NCI-H2107 treated with DMSO at 0.1 percent for 48 hours (cell line): ENCODE results near the gene ERVK3-1.
"Not testable (repeated sequence)": the region's sequence is repeated elsewhere in the genome, so short reads cannot be mapped to it uniquely, and the experiment has no call there.

Source experiments
- DNase-seq: peaks from one replicate; lab custom pipeline; 2025; ENCODE audit not compliant: unreplicated experiment; lab: John Stamatoyannopoulos, UW

The ERVK3-1 gene

DNA sequence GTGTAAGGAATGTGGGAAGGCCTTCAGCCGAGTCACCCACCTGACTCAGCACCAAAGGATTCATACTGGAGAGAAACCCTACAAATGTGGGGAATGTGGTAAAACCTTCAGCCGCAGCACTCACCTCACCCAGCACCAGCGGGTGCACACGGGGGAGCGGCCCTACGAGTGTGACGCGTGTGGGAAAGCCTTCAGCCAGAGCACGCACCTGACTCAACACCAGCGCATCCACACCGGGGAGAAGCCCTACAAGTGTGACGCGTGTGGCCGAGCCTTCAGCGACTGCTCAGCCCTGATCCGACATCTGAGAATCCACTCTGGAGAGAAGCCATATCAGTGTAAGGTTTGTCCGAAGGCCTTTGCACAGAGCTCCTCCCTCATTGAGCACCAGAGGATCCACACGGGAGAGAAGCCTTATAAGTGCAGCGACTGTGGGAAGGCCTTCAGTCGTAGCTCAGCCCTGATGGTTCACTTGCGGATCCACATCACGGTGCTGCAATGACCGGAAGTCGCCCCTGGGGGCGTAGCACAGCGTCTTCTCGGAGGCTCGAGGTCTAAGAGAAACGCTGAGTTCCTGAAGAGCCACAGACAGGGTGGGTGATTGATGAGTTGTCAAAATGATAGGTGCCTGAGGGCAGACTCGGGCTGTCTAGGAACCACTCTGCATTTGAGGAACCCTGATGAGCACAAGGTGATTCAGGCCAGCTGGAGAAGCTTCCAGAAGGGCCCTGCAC is 33.8 kb downstream of the ERVK3-1 start:
- no peak for DNase-seq

DNA sequence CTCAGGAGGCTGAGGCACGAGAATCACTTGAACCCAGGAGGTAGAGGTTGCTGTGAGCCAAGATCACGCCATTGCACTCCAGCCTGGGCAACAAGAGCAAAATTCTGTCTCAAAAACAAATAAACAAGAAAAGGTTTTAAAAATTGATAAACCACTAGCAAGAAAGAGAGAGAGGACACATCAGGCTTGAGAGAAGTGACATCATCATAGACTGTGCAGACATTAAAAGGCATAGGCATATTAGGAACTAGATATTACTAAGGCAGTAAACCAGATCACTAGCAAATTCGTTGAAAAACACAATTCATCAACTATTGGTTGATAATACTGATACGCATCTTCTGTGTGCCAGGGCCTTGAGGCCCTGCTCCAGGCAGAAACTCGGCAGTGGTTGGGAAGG is 40.4 kb downstream of the ERVK3-1 start:
- DNase-seq, result no peak

DNA sequence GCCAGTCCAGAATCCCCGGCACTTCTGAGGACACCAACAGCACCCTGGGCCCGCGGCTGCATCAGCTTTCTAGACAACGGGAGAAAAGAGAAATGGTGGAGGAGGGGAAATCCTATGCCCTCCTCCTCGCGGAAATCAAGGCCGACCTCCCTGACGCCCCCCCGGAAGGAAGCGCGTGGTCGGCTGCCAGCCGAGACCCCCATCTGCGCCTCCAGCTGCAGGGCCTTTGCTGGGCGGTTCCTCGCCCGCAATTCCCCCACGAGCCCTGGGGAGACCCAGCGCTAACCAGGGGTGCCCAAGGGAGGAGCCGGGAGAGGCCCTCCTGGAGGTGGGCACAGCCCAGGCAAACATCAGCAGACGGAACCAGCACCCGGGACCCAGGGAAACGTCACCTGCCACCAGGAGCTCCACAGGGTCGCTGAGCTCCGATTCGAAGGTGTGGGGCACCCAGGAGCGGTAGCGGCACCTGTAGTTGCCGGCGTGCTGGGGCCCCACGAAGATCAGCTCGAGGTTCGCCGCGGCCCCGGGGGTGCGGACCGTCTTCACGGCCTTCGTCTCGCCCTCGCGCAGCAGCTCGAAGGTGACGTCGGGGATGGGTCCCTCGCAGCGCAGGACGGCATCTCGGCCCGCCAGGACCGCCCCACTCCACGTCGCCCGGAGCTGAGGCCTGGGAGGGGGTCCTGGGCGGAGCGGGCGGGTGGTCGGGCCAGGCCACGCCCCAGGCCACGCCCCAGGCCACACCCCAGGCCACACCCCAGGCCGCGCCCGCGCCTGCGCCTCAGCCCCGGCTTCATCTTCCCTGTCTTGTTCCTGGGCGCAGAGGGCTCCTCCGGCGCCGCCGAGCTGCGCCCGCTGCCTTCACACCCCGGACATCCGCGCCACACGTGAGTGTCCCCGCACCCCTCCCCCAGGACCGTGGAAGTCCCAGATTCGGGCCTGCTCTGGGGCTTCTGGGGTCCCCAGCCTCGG is 42.1 kb downstream of the ERVK3-1 start:
- peak; percentile 40 for DNase-seq

DNA sequence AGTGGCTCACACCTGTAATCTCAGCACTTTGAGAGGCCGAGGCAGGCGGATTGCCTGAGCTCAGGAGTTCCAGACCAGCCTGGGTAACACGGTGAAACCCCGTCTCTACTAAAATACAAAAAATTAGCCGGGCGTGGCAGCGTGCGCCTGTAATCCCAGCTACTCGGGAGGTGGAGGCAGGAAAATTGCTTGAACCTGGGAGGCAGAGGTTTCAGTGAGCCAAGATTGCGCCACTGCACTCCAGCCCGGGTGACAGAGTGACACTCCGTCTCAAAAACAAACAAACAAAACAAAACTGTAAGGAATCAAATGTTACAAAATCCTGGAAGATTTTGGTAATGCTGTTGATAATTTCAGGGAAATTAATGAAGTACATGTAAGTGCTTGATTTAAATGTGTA is 42.9 kb downstream of the ERVK3-1 start:
- not testable (repeated sequence) for DNase-seq

DNA sequence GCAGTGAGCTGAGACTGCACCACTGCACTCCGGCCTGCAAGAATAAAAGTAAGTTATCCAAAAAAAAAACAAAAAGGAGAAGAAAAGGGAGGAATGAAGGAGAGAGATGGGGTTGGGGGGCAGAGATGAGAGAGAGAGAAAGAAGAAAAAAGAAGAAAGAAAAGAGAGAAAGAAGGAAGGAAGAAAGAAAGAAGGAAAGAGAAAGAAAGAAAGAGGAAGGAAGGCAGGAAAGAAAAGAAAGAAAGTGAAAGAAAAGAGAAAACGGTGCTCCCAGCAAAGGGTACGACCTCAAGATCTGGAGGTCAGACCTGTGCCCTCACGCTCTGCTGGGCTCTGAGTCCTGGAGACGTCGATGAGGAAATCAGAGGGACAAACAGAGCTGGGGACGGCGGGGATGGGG is 44.4 kb downstream of the ERVK3-1 start:
- no peak for DNase-seq

- DNase-seq, result no peak
Measured at GRCh38 chr19:58350001-58350861, 45.1 kb downstream of the ERVK3-1 start.

DNA sequence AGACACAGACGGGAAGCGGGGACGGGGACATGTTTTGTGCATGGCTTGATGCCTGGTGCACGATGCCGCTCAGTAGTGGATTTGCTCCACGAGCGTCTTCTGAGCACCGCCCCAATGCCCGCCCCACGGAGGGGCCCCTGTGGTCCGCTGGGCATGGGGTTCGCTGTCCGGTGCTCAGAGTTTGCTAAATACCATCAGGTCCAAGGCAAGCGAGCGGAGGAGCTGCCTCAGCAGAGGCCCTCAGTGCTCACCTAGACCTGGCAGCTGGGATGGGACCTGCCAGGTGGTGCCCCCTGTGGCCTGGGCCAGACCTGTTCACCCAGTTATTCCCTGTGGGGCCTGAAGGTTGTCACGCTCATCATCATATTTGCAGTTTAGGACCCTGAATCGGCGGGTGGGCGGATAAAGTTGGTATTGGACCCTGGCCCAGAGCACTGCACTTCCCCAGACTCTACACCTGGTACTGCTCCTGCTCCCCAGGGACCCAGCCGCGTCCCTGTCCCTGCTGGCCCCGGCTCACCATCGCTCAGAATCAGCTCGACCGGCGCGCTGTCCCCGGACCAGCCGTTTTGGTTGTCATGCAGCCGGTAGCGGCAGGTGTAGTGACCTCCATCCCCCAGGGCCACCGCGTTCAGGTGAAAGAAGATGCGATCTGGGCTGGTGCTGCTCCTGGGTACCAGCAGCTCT is 45.8 kb downstream of the ERVK3-1 start:
- DNase-seq, result no peak

- DNase-seq, result no peak
Measured at GRCh38 chr19:58351558-58351878, 46.3 kb downstream of the ERVK3-1 start.

GRCh38 chr19:58351990-58352755 is 47.0 kb downstream of the ERVK3-1 start:
- no peak for DNase-seq

DNA sequence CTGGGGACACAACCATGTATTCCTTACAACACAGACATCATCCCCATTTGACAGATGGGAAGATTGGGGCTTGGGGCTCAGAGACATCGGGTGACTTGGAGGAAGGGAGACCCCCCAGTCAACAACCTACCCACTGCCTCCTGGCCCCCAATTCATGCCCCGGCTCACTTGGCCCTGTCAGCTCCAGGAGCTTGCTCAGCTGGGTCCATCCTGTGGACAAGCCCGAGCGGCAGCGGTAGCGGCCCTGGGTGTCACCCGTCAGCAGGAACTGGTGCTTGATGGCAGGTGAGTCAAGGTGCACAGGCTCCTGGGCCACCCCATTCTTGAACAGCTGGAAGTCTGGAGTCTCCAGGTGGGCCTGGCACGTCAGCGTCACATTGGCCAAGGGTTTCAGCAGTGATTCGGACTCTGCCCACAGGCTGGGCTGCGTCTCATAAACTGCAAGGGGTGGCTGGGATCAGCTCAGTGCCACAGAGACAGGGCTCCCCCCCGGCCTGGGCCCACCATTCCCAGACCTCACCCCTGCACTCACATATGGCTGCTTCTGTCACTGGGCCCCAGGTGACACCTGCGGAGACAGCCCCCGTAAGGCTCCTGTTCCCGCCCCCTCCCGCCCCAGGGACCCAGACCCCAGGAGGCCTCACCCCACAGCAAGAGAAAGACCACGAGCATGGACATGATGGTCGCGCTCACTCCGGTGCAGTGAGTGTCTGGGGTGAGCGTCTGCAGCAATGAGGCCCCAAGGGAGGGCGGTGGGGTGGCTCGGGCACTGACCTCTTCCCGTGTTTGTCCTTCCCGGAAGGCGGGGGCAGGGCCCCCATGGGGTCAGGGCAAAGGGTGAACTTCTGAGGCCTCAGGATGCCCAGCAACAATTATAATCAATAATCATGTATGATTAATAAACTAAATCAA is 47.8 kb downstream of the ERVK3-1 start, which contains the start of gene A1BG:
A1BG (minus strand) TSS at position 733 of the 912 bp plus-strand sequence; CDS start at position 678, 55 bp downstream.
- no peak for DNase-seq

- DNase-seq, result no peak
Measured at GRCh38 chr19:58353717-58354477, 48.7 kb downstream of the ERVK3-1 start.

GRCh38 chr19:58354478-58355030 is 49.4 kb downstream of the ERVK3-1 start:
- DNase-seq, result no peak

DNA sequence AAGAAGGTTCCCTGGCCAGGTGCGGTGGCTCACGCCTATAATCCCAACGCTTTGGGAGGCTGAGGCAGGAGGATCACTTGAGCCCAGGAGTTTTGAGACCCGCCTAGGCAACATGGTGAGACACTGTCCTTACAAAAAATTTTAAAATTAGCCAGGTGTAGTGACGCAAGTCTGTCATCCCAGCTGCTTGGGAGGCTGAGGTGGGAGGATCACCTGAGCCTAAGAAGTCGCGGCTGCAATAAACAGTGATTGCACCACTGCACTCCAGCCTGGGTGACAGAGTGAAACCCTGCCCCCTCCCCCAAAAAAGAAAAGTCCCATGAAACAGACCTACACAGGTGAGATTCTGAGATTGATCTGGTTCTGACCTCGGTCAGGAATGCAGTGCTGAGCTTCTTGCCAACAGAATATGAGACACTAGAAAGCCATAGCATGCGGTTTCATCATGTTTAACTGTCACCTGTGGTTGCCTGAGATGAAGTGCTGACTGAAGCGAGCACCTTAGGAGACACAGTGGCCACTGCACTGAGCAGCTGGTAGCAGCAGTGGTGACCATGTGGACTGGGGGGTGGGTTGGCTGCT is 50.1 kb downstream of the ERVK3-1 start:
- DNase-seq, result no peak

DNA sequence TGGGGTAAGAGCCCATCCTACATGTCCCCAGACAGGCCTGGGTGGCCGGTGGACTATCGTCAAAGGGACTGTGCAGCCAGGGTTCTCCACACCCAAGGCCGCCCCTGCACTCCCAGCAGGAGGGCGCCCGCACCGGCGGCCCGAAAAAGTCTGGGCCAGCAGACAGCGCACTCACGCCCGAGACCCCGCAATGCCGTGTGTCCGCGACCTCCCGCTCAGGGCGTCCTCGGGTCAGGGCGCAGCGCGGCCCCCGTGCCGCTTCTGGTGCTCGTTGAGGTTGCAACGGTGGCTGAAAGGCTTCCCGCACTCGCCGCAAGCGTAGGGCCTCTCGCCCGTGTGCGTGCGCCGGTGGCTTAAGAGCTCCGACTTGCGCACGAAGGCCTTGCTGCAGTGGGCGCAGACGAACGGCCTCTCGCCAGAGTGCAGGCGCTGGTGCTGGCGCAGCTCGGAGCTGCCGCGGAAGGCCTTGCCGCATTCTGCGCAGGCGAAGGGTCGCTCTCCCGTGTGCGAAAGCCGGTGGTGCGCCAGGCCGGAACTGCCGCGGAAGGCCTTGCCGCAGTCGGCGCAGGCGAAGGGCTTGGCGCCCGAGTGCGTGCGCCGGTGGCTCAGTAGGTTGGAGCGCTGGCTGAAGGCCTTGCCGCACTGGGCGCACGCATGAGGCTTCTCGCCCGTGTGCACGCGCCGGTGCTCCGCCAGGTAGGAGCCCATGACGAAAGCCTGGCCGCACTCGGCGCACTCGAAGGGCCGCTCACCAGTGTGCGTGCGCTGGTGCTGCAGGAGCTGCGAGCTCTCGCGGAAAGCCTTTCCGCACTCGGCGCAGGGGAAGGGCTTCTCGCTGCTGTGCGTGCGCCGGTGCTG is 51.0 kb downstream of the ERVK3-1 start:
- DNase-seq, result no peak

- DNase-seq, result no peak
Measured at GRCh38 chr19:58356766-58357480, 51.7 kb downstream of the ERVK3-1 start.
